ENCODE results near the gene HTR3C.
A peak's percentile ranks its signal among the peaks of the same experiment; 100 is the strongest.
"Not testable (repeated sequence)": the region's sequence is repeated elsewhere in the genome, so short reads cannot be mapped to it uniquely, and the experiment has no call there.

HTR3C gene

GRCh38 chr3:184031187-184031792 lies 21.6 kb upstream of the HTR3C start, which contains the start of gene HTR3D:
Gene HTR3D (plus strand): TSS chr3:184031742. CDS start chr3:184031742, 0 bp downstream.
- DNase-seq = no peak

- no peak for DNase-seq
These were observed 15.0 kb upstream of the HTR3C start for GRCh38 chr3:184037816-184038215.

DNA sequence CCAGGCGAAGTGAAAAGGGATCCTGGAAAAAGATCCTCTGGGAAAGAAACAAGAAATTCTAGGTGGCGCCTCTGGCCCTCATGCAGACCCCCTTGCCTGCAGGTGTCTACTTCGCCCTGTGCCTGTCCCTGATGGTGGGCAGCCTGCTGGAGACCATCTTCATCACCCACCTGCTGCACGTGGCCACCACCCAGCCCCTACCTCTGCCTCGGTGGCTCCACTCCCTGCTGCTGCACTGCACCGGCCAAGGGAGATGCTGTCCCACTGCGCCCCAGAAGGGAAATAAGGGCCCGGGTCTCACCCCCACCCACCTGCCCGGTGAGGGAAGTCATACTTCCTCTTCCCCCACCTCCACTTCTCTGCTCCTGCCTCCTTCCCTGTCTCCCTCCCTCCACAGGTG lies 14.5 kb upstream of the HTR3C start:
- not testable (repeated sequence) for DNase-seq

- DNase-seq = peak; percentile 57
These were observed 13.4 kb upstream of the HTR3C start for GRCh38 chr3:184039414-184039813.

GRCh38 chr3:184040010-184040409 lies 12.8 kb upstream of the HTR3C start:
- peak; percentile 70 for DNase-seq

DNA sequence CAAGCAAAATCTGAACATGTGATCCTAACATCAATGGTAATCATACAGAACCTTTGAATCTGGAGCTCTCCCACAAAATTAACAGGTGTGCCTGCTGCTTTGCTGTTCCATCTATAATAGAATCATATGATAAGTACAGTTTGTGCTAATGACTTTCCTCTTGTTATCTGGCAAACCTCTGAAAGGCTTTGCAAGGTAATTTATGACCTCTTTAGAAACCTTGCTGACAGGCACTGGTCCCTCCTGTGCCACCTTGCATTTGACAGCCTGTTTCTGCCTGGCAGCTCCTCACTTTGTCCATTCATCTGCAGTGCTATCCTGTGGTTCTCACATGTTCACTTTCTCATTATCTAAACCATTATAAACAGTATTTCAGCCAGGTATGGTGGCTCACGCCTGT lies 10.2 kb upstream of the HTR3C start:
- peak; percentile 90 for DNase-seq

DNA sequence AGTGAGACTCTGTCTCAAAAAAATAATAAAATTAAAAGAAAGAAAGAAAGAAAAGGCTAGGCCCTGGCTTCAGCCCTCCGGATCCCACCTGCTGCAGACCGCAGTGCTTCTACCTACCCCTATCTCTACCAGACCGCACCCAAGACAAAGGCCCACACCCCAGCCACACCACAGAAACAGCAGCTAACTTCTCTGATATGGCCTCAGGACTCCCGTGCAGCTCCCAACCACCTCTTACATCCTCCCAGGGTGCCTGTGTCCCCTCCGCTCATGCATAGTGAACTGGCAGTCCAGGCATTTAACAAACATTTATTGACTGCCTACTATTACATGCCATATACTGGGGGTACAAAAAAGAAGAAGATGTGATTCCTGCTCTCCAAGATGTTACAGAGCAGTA lies 6.9 kb upstream of the HTR3C start:
- no peak for DNase-seq

DNA sequence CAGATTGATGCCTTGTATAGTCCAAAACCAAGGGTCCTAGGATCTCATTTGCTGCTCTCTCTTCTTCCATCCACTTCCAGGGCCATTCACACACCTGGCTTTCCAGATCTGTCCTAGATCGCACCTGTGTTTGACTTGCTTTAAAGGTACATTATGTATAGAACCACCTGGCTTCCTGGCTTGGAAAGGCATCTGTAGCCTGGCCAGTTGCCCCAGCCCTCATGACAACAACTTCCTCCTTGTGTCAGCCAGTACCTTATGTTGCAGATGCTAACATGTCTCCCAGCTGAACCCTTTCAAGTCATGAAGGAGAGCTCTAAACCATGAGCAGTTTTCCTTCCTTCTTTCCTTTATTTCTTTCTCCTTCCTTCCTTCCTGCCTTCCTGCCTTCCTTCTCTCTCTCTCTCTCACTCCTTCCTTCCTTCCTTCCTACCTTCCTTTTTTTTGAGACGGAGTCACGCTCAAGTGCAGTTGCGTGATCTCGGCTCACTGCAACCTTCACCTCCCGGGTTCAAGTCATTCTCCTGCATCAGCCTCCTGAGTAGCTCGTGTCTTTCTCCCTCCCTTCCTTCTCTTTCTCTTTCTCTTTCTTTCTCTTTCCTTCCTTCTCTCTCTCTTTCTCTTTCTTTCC lies 2.5 kb upstream of the HTR3C start:
- peak; percentile 93 for DNase-seq

- DNase-seq = no peak
These were observed 5.2 kb downstream of the HTR3C start for GRCh38 chr3:184058029-184058428.

DNA sequence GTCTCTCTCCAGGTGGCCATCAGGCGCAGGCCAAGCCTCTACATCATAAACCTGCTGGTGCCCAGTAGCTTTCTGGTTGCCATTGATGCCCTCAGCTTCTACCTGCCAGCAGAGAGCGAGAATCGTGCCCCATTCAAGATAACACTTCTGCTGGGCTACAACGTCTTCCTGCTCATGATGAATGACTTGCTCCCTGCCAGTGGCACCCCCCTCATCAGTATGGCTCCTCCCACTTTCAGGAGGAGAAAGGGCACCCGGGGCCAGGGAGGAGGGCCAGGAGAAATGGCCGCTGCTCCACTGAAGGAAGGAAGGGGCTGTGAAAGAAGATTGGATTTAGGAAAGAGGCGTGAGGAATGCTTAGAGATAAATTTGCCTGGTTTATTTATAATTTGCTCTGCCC lies 6.6 kb downstream of the HTR3C start:
- DNase-seq = no peak

DNA sequence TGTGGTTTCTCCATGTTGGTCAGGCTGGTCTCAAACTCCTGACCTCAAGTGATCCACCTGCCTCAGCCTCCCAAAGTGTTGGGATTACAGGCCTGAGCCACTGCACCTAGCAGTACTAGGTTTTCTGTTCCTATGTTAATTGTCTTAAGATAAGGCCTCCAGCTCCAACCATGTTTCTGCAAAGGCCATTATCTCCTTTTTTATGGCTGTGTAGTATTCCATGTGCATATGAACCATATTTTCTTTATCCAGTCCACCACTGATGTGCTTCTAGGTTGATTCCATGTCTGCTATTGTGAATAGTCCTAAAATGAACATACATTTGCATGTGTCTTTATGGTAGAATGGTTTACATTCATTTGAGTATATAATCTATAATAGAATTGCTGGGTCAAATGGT lies 9.8 kb downstream of the HTR3C start:
- no peak for DNase-seq

- DNase-seq = no peak
These were observed 13.4 kb downstream of the HTR3C start for GRCh38 chr3:184066211-184066610.

DNA sequence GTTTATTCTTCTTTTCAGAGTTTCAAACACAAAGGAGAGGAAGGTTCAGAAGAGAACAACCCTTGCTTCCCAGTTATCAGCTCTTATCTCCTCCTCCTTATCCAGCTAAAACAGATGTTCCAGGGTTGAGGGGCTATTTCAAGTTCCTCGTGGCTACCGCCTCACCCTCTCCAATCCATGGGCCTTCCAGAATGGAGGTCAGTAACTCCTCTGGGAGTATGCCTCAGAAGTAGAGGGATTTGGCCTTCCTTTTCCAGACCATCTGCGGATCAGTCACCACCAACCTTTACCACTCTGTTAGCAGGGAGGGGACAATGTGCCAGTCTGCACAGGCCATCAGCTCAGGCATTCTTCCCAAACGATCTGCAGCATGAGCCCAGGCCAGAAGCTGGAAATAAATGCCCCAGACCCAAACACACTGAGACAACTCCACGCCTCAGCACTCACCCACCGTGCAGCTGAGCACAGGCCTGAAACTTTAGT lies 14.8 kb downstream of the HTR3C start:
- DNase-seq = no peak

DNA sequence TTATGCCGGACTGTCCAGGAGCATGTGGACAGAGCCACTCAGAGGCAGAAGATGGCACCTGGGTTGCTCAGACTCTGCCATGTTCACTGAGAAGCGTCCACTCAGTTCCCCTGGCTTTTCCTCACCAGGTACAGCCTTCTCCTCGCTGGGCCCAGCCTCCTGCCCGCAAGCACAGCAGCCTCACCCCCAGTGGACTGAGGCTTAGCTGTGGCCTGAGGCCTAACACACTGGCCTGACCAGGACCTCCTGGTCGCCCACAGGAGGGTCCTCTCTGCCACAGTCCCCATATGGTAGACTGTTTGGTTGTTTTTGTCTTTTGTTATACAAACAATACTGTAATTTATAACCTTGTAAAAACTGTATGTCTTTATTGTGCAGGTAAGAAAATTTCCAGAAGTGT lies 15.5 kb downstream of the HTR3C start:
- no peak for DNase-seq

DNA sequence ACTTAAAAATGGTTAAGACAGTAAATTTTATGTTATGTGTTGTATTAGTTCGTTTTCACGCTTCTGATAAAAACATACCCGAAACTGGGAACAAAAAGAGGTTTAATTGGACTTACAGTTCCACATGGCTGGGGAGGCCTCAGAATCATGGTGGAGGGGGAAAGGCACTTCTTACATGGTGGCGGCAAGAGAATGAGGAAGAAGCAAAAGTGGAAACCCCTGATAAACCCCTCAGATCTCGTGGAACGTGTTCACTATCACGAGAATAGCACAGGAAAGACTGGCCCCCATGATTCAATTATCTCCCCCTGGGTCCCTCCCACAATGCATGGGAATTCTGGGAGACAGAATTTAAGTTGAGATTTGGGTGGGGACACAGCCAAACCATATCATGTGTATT lies 18.3 kb downstream of the HTR3C start:
- DNase-seq = not testable (repeated sequence)

- no peak for DNase-seq
These were observed 20.8 kb downstream of the HTR3C start for GRCh38 chr3:184073621-184074020.

DNA sequence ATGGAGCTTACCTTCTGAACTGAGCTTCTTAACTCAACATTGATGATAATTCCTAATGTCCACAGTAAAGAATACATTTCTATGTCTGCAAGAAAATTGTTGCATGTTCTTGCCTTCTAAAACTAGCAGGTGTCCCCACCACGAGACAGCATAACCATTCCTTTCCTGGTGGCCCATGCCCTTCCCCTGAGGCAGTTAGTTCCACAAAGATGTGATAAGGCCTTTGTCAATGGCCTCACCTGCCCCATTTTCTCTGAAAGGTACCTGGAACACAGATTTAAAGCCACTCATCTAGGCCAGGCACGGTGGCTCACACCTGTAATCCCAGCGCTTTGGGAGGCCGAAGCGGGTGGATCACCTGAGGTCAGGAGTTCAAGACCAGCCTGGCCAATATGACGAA lies 23.1 kb downstream of the HTR3C start:
- DNase-seq = no peak

- DNase-seq = no peak
These were observed 25.0 kb downstream of the HTR3C start for GRCh38 chr3:184077881-184078280.

- no peak for DNase-seq
These were observed 26.0 kb downstream of the HTR3C start for GRCh38 chr3:184078851-184079250.

DNA sequence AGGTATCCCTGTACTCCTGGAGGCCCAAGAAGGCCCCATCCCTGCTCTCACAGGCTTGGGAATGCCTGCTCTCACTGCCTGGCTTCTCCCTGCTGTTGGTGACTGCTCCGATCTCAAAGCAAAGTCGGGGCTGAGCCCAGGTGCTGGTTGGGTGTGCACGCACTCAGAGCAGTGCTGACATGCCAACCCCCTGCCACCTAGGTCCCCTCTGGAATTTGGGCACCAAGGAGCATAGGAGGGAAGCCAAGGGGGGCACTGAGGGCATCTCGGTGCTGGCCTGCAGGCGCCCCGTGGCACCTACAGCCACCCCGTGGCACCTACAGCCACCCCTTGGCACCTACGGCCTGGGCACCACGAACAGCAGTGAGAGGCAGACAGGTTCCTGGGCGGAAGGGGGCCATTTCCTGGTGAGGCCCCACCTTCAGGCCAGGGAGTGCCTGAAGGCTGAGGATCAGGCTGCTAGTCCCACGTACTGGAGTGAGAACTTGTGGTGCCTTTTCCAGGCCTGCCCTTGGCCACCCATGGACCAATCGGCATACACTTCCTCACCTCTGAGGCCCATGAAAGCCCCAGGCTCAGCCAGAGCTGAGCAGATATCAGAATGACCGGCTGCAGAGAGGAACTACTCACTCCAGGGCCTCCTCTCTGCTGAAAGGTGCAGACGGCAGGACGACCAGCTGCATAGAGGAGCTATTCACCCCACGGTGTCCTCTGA lies 28.4 kb downstream of the HTR3C start:
- no peak for DNase-seq

DNA sequence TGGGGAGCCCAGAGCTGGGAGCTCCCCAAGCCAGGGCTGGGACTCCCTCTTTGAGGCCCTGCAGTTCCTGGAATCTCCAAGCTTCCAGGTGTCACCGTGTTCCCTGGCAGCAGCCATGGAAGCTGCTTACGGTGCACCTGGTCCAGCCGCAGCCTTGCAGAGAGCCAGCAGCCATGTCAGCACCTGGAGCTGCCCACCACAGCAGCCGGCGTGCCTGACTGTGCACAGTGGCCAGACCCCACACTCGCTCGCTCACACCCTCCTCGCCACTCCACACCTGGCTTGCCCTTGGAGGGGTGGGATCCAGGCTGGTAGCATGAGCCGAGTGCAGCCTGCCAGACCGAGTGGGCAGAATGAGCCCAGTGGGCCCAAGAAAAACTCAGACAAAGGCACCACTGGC lies 29.2 kb downstream of the HTR3C start:
- DNase-seq = no peak

DNA sequence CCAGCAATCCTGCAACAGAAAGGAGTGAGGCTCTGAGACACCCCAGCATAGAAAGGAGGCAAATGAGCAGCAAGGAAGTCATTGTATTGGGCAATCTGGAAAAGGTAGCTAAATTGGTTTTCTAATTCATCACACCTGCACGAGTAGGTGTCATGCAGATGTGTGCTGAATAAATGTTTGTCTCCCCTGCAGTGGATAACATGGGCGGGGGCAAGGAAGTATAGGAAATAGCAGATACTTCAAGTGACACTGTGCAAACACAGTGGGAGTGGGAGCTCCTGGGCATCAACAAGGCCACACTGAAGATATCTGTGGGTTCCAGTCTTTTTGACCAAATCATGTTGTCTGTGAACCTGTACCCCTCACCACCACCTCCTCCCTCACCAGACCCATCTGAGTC lies 29.6 kb downstream of the HTR3C start:
- peak; percentile 34 for DNase-seq

GRCh38 chr3:184085389-184085852 lies 32.6 kb downstream of the HTR3C start:
- no peak for DNase-seq

DNA sequence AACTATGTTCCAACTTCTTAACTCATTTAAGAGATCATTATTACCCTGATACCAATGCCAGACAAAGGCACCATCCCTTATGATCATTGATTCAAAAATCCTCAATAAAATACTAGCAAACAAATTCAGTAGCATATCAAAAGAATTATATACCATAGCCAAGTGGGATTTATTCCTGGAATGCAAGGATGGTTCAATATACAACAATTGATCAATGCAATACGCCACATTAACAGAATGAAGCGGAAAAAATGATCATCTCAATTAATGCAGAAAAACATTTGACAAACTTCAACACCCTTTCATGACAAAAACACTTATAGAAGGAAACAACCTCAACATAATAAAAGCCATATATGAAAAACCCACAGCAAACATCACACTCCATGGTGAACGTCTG lies 39.4 kb downstream of the HTR3C start:
- DNase-seq = no peak

All from NCI-H774 (cell line).